Lower leg skin (tissue), 3 donors: ENCODE measurements around the gene SPPL2B.

ENCODE experiments used
- POLR2A ChIP-seq, 2 donors: fragments of 450-650 bp; IDR thresholded peaks; one replicate each; pipeline ENCODE4 v1.6.1; 2016 to 2017; ENCODE audit warnings: antibody characterized with exemption in 2 of 2, mild to moderate bottlenecking in 1 of 2, moderate library complexity in 1 of 2
- TF ChIP-seq, protein P1 (sequence below), 3 donors: fragments of 450-650 bp; IDR thresholded peaks; one replicate each; pipeline ENCODE4 v1.5.1; 2016; ENCODE audit warnings: antibody characterized with exemption in 3 of 3, mild to moderate bottlenecking in 3 of 3, moderate library complexity in 2 of 3

DNA sequence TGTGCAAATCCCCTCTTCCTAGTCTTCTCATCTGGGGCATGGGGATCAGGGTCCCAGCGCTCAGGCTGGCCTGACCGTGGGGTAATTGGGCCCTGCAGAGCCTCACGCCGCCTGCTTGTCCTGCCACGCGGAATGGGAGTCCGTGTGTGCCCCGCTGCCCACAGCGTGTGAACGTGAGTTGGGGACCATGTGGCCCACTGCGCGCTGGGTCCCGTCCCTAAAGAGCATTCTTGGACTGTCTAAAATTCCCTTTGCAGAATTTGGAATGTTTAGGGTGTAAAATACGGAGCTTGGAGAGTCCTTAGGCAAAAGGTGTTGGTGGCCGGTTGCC, 34.5 kb downstream of the SPPL2B start:
- TF ChIP-seq, protein P1, sequence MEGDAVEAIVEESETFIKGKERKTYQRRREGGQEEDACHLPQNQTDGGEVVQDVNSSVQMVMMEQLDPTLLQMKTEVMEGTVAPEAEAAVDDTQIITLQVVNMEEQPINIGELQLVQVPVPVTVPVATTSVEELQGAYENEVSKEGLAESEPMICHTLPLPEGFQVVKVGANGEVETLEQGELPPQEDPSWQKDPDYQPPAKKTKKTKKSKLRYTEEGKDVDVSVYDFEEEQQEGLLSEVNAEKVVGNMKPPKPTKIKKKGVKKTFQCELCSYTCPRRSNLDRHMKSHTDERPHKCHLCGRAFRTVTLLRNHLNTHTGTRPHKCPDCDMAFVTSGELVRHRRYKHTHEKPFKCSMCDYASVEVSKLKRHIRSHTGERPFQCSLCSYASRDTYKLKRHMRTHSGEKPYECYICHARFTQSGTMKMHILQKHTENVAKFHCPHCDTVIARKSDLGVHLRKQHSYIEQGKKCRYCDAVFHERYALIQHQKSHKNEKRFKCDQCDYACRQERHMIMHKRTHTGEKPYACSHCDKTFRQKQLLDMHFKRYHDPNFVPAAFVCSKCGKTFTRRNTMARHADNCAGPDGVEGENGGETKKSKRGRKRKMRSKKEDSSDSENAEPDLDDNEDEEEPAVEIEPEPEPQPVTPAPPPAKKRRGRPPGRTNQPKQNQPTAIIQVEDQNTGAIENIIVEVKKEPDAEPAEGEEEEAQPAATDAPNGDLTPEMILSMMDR (IDR thresholded peaks at IDR 0.05): no peak
- no peak for TF ChIP-seq POLR2A (IDR thresholded peaks at IDR 0.05)
